GM13976 (cell line): Measurements from ENCODE around the gene NBEAL1.
"Not testable (repeated sequence)": the region's sequence is repeated elsewhere in the genome, so short reads cannot be mapped to it uniquely, and the experiment has no call there.

Source experiments
- DNase-seq: peaks from one replicate; pipeline ENCODE4 v3.0.0; 2012; ENCODE audit warnings: low spot score
- in situ Hi-C: fragments of 300-500 bp; cut with MboI; formaldehyde crosslinking; loops from one replicate; pipeline ENCODE4 v1.12.0; 2022; ENCODE audit warnings: low sequenced_read_pairs, mixed read lengths, inconsistent platforms; ENCODE audit not compliant: unreplicated experiment
- TF ChIP-seq, protein P1 (sequence below): IDR thresholded peaks from 2 replicates; pipeline ENCODE4 v1.5.1; 2012; ENCODE audit warnings: borderline replicate concordance, mild to moderate bottlenecking; ENCODE audit not compliant: insufficient read depth; ENCODE audit errors: extremely low read depth, missing control alignments, control extremely low read depth

The NBEAL1 gene

GRCh38 chr2:203200866-203201265 is 186.2 kb downstream of the NBEAL1 start:
- in situ Hi-C loops, result no loop called here
- TF ChIP-seq, protein P1, sequence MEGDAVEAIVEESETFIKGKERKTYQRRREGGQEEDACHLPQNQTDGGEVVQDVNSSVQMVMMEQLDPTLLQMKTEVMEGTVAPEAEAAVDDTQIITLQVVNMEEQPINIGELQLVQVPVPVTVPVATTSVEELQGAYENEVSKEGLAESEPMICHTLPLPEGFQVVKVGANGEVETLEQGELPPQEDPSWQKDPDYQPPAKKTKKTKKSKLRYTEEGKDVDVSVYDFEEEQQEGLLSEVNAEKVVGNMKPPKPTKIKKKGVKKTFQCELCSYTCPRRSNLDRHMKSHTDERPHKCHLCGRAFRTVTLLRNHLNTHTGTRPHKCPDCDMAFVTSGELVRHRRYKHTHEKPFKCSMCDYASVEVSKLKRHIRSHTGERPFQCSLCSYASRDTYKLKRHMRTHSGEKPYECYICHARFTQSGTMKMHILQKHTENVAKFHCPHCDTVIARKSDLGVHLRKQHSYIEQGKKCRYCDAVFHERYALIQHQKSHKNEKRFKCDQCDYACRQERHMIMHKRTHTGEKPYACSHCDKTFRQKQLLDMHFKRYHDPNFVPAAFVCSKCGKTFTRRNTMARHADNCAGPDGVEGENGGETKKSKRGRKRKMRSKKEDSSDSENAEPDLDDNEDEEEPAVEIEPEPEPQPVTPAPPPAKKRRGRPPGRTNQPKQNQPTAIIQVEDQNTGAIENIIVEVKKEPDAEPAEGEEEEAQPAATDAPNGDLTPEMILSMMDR, result no peak
- no peak for DNase-seq

GRCh38 chr2:203201426-203201825 is 186.8 kb downstream of the NBEAL1 start:
- TF ChIP-seq, protein P1, result no peak

DNA sequence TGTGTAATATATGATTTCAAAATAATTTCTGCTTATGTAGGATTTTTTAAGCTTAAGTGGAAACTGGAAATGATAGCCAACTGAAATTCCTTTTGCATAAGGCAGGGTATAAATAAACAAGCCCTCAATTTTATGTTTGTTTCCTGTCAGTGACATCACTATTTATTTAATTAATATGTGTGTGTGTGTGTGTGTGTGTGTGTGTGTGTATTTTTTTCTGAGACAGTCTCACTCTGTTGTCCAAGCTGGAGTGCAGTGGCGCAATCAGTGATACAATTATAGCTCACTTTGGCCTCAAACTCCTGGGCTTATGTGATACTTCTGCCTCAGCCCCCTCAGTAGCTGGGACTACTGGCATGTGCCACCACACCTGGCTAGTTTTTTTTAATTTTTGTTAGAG is 194.9 kb downstream of the NBEAL1 start:
- TF ChIP-seq, protein P1, result no peak
- in situ Hi-C loops, result no loop called here
- DNase-seq, result no peak

More at GRCh38 chr2:203201426-203201825, 186.8 kb downstream of the NBEAL1 start:
- in situ Hi-C loops, result no loop called here
- no peak for DNase-seq

- TF ChIP-seq, protein P1, result peak; percentile 54
- in situ Hi-C loops, result loop anchor here (25.0 kb wide), 2 partner anchors 212 to 587 kb away; no protein-coding TSS in a partner anchor
- no peak for DNase-seq
Measured at GRCh38 chr2:203225423-203226039, 210.9 kb downstream of the NBEAL1 start.

DNA sequence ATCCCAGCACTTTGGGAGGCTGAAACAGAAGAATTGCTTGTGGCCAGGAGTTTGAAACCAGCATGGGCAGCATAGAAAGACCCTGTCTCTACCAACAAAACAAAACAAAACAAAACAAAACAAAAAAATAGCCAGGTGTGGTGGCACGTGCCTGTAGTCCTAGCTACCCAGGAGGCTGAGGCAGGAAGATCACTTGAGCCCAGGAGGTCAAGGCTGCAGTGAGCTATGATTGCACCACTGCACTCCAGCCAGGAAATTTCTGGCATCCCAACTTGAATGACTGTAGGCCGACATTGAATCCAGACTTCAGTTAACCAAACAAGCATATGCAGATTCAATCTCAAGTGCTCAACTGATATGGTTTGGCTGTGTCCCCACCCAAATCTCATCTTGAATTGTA is 215.0 kb downstream of the NBEAL1 start:
- DNase-seq, result not testable (repeated sequence)
- in situ Hi-C loops, result loop anchor here (25.0 kb wide), 2 partner anchors 208 to 583 kb away; no protein-coding TSS in a partner anchor

DNA sequence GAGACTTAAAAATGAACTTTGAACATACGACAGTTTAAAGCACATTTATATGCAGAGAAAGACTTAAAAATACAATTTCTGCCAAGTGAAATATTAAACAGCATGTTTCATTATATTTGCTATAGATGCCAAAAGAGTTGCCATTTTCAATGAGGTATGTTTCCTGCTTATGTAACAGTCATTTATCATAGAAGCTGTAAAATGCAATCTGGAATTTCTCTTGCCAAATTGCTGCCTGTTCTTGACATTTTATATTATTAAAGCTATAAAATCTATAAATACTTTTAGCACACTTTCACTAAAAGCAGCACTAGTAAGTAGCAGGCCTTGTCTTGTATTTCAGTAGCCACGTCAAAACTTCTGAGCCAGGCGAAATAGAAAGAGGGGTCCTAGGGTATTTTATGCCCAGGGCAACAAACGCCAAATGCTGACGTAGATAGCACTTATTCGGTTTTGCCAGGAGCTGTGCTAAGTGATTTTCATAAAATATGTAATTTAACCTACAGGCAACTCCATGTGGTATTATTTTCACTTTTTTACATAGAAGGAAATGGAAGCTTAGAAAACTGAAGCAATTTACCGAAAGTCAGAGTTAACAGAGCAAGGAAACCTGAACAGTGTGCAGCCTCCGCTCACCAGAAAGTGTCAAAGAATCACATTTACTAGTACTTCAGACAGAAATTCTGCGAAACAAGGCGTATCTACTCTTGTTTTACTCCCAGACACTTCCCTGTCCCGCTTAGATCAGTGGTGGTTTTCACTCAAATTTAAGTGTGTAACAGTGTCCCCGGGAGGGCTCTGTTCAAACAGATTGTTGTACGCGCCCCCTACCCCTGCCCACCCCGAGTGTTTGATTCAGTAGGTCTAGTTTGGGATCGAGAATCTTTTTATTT is 222.9 kb downstream of the NBEAL1 start:
- TF ChIP-seq, protein P1, result no peak
- in situ Hi-C loops, result loop anchor here (25.0 kb wide), 2 partner anchors 200 to 575 kb away; no protein-coding TSS in a partner anchor
- no peak for DNase-seq

- TF ChIP-seq, protein P1, result no peak
- in situ Hi-C loops, result loop anchor here (25.0 kb wide), 2 partner anchors 199 to 574 kb away; no protein-coding TSS in a partner anchor
- no peak for DNase-seq
Measured at GRCh38 chr2:203238292-203238703, 223.6 kb downstream of the NBEAL1 start.
